ENCODE data around the gene PIP4K2A.

DNA sequence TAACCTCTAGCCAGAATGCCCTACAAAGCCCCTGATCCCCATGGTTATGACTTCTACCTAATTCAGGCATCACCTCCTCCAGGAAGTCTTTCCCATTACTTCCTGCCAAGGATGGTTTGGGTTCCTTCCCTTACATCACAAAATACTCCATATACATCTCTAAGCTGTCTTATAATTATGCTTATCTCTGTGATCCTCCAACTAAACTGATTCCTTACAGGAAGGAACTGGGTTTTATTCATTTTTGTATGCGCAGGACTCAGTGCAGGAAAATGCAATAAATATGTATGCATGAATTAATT, 41.3 kb downstream of the PIP4K2A start:
- TF ChIP-seq, protein P1, sequence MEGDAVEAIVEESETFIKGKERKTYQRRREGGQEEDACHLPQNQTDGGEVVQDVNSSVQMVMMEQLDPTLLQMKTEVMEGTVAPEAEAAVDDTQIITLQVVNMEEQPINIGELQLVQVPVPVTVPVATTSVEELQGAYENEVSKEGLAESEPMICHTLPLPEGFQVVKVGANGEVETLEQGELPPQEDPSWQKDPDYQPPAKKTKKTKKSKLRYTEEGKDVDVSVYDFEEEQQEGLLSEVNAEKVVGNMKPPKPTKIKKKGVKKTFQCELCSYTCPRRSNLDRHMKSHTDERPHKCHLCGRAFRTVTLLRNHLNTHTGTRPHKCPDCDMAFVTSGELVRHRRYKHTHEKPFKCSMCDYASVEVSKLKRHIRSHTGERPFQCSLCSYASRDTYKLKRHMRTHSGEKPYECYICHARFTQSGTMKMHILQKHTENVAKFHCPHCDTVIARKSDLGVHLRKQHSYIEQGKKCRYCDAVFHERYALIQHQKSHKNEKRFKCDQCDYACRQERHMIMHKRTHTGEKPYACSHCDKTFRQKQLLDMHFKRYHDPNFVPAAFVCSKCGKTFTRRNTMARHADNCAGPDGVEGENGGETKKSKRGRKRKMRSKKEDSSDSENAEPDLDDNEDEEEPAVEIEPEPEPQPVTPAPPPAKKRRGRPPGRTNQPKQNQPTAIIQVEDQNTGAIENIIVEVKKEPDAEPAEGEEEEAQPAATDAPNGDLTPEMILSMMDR (conservative IDR thresholded peaks at IDR 0.05; ENCODE audit: low read length) = no peak
- TF ChIP-seq EZH2phosphoT487 (IDR thresholded peaks at IDR 0.05; ENCODE audit: borderline replicate concordance) = no peak

All from Loucy (cell line).